Measurements from ENCODE around the gene NECAP2.

Gene NECAP2, protein sequence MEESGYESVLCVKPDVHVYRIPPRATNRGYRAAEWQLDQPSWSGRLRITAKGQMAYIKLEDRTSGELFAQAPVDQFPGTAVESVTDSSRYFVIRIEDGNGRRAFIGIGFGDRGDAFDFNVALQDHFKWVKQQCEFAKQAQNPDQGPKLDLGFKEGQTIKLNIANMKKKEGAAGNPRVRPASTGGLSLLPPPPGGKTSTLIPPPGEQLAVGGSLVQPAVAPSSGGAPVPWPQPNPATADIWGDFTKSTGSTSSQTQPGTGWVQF

DNA sequence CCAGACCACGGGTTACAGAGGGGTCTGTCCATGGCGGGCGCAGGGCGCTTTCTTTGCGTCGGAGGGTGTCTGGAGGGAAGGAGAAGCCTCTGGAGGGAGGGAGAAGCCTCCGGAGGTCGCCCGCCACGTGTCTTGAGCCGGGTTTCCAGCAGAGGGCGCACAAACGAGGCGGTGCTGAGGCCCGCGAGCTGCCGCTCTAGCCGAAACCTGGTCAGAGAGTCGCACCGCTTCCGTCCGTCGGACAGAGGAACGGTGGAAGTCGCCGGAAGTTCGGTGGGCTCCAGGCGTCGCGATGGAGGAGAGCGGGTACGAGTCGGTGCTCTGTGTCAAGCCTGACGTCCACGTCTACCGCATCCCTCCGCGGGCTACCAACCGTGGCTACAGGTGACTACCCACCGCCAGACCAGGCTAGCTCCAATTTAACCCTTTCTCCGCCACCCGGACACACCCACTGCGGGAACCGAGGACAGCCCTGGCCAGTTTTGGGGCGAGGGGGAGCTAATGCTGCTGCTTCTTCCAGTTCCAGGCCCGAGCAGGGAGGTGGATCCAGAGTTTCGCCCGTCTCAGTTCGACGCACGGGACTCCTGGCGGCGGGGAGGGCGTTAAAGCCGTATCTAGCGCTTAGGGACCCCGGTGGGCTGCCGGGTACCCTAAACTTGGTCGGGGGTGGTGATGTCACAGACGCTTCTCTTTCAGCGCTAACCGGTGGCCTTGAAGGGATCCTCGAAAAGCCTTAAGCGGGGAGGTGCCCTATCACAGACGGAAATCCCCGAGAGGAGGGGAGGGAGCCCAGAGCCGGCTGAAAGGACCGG is at the start of gene NECAP2:
Gene NECAP2, plus strand, starts transcription at position 255 of the 812 bp plus-strand sequence. Its CDS starts 38 bp downstream, at position 293.
- DNase-seq (ENCODE audit: low read depth), result peak; percentile 88

DNA sequence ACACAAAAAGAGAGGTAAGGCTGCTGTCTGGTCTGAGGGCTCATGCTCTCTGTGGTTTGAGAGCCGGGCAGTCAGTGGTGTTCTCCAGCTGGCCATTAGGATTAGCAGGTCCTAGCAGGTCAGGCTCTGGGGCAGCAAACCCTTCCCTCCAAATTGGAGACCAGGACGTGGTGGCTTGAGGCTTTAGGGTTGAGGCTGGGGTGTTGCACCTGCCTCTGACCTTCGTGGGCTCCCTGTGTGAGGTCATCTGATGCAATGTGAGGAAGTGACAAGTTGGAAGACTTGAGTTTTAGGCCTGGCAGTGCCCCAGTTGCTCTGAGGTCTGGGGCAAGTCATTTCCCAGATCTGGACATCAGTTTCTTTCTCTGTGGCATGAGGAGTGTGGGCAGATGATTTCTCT is 49.1 kb upstream of the NECAP2 start:
- DNase-seq (ENCODE audit: low read depth), result no peak

DNA sequence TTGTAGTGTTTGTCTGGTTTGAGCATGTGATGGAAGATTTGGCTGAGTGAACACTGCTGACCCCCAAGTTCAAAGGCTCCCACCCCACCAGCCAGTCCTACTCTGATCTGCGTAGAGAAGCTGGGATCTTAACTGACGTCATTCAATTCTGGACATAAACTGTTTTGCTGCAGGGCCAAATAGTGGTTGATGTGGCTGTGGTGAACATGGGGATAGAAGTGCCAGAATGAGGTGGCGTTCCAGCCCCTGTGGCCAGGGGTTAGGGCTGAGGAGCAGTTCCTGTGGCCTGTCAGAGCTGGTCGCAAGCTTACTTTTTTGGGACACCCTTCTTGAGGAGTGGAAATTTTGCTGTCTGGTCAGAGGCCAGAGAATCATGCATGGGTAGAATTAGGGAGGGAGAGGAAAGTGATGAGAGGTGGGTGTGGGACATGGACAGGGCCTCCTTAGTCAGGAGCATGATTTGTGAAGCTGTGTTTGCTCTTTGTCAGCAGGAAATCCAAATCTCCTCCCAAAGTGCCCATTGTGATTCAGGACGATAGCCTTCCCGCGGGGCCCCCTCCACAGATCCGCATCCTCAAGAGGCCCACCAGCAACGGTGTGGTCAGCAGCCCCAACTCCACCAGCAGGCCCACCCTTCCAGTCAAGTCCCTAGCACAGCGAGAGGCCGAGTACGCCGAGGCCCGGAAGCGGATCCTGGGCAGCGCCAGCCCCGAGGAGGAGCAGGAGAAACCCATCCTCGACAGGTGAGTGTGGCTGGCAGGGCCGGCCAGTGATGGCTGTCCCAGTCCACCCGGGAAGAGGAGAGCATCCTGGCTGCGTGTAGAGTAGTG is 47.6 kb upstream of the NECAP2 start:
- DNase-seq (ENCODE audit: low read depth), result no peak

DNA sequence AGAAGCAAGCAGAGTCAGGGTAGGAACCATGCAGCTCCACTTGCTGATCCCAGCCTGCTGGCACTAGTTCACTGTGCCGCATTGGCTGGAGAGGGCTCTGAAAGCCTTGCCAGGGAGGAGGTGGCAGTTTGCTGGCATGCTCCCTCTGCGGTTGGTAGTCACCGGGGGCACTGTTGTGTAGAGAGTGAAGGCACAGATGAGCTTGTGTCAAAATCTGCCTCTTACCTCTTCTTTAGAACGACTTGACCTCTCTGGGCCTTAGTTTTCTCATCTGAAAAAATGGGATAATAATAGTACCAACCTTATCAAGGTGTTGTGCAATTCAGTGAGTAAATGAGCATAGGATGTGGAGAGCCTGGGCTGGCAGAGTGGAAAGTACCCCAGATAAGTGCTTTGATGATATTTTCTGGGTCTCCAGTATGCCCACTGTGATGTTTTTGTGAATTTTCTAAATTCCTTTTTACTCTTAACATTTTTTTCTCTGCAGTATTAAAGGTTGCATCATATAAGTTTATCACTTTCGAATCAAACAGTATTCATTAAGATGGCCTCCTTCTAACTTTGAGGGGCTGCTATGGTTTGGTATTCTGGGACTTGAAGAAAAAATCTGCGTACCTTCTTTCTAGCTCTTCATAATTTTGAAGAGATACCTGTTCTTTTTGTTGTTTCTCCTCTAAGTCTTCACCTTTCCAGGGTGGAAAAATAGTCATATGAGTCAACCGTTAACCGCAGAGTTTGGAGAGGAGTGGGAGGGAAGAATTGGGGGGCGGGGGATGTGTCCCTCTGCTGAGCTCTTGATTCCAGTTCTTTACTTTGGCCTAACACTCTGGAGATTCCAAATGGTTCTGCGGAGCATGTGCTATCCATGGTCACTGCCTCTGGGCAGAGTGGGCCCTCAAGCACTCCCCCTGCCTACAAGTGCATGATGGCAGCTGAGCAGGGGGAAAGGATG is 46.7 kb upstream of the NECAP2 start:
- no peak for DNase-seq (ENCODE audit: low read depth)

DNA sequence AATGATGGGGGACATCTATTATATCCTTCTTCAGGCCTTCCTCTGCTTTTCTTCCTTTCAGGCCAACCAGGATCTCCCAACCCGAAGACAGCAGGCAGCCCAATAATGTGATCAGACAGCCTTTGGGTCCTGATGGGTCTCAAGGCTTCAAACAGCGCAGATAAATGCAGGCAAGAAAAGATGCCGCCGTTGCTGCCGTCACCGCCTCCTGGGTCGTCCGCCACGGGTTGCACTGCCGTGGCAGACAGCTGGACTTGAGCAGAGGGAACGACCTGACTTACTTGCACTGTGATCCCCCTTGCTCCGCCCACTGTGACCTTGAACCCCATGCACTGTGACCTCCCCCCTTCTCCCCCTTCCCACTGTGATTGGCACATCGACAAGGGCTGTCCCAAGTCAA is 45.5 kb upstream of the NECAP2 start:
- DNase-seq (ENCODE audit: low read depth), result no peak

DNA sequence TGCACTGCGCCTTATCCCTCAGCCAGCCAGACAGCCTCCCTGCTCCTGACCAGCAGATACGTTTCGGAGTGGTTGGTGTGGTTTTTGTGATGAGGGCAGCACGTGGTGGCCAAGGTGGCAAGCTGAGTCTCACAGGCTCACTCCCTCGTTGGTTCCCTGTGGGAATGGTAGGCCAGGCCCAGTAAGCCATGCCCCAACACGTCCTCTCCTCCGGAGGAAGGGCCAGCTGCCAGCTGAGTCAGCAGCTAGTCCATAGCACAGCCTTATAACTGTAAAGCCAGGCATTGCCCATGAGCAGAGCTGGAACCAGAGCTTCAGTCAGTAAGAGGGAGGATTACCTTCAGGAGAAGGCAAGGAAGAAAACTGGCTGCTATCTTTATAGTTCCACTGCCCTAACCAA is 43.9 kb upstream of the NECAP2 start:
- no peak for DNase-seq (ENCODE audit: low read depth)

DNA sequence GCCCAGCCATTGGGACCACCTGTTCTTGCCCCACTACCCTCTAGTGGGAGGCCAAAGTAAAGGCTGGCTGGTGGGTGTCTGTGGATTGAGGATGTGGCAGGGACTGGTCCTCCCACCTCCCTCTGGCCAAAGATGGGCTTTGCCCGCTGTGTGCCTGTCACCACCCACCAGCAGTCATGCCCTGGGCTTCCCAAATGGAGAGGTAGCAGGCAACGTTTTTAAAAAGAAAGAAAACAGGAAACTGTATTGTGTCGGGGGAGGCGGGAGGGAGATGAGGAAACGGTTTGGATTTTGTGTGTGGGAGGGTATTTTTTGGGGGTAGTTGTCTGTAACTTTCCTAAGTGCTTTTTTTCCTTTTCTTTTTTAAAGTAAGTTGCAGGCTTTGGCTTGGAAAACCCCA is 43.4 kb upstream of the NECAP2 start:
- no peak for DNase-seq (ENCODE audit: low read depth)

DNA sequence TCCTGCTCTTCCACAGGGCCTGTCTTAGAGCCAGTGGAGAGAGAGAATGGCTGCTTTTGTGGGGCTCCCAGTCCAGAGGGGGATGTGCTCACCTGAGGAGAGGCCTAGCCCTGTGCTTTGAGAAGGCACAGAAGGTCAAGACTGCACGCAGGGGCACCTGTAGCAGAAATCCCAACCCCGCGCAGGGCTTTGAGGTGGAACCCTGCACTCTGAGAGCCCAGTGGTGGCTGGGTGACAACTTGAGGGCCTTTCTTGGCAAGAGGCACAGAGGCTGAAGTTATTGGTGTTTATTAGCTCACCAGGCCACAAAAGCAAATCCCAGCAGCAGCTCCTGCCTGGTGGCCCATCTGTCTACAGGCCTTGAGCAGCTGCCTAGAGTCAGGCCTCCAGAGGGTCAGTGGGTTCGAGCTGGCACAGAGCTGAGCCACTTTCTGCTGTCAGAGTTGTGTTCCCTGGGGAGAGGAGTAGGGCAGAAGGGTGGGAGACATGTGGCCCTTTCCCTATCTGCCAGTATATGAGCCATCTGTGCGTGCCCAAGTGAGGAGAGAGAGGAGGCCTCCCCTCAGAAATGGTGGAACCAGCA is 42.1 kb upstream of the NECAP2 start:
- no peak for DNase-seq (ENCODE audit: low read depth)

DNA sequence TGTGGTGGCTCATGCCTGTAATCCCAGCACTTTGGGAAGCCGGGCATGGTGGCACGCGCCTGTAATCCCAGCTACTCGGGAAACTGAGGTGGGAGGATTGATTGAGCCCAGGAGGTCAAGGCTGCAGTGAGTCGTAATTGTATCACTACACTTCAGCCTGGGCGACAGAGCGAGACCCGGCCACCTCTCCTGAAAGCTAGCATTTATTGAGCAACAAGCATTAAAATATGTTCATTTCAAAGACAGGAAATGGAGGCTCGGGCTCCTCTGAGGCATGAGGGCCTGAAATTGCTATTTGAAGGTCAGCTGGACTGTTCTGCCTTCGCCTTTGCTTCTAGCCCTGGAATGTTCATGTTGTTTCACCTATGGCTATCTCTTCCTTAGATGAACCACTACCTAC is 37.8 kb upstream of the NECAP2 start:
- no peak for DNase-seq (ENCODE audit: low read depth)

DNA sequence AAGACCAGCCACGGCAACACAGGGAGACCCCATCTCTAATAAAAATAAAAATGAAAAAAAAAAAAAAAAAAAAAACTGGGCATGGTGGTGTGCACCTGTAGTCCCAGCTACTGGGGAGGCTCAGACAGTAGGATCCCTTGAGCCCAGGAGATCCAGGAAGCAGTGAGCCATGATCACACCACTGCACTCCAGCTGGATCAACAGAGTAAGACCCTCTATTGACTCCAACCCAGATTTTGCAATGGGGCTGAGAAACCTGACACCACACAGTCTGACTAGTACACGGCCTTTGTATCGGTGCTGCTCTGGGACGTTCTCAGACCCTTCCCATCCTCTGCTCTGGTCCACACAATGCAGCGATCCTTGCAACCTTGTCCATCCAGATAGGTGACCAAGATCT is 35.1 kb upstream of the NECAP2 start:
- no peak for DNase-seq (ENCODE audit: low read depth)

DNA sequence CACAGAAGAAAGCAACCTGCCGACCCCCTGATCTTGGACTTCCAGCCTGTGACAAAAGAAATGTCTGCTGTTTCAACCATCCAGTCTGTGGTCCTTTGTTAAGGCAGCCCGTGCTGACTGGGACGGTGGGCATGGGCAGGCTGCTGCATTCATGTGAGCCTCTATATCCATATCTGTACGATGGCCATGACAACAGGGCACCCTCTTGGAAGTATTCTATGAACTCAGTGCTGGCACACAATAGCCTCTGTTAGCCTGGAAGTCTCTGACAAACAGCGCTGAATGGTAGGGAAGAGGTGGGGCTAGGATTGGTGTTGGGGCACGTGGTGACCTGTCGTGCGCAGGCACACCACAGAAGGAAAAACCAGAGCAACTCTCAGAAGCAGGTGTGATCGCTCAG is 33.7 kb upstream of the NECAP2 start:
- DNase-seq (ENCODE audit: low read depth), result no peak

DNA sequence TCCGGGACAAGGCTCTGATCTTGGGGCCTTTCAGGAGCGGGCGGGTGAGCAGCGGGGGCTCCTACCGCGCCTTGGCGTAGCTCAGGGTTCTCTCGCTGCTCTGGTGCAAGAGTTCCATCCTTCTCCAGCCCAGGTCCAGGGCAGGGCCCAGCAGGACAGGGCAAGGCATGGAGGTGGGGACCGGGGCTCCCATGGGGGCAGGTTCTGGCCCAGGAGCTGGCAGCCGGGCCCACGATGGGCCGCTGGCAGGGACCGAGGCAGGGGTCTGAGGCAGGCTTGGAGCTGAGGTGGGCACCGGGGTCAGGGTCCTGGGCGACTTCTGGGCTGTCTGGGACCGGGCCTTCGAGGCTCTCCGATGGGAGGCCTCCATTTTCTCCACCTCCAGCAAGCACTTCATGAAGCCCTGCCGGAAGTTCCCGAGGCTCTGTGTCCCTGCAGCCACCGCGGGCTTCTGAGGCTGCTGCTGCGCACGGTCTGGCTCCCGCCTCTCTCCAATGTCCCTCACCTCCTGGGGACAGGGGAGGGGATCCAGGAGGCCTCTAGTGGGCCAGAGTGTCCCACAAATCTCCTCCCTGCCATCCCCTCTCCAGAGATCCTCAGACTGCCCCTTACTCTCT is 30.9 kb upstream of the NECAP2 start:
- DNase-seq (ENCODE audit: low read depth), result no peak

DNA sequence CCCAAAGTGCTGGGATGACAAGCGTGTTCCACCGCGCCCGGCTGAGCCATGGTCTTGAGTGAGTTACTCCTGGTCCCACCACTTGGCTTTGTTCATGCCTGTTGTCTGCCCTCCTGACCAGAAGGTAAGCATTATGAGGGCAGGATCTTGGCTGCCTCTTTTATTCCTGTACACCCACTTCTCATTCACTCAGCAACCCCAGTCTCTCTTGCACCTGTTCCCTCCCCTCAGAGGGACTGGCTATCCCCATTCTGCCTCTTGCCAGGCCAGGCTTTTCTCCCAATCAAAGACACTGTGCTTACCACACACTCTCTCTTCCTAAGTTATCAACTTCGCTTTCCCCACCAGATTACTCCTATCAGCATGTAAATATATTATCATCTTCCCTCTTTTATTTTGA is 29.7 kb upstream of the NECAP2 start:
- no peak for DNase-seq (ENCODE audit: low read depth)

DNA sequence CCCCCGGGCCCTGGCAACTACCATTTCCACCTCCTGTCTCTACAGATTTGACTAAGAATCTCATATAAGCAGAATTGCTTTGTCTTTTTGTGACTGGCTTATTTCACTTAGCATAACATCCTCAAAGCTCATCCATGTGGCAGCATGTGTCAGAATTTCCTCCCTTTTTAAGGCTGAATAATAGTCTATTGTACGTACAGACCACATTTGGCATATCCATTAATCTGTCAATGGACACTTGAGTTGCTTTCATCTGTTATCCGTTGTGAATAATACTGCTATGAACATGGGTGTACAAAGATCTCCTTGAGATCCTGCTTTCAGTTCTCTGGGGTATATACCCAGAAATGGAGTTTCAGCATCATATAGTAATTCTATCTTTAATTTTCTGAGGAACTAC is 27.3 kb upstream of the NECAP2 start:
- no peak for DNase-seq (ENCODE audit: low read depth)

DNA sequence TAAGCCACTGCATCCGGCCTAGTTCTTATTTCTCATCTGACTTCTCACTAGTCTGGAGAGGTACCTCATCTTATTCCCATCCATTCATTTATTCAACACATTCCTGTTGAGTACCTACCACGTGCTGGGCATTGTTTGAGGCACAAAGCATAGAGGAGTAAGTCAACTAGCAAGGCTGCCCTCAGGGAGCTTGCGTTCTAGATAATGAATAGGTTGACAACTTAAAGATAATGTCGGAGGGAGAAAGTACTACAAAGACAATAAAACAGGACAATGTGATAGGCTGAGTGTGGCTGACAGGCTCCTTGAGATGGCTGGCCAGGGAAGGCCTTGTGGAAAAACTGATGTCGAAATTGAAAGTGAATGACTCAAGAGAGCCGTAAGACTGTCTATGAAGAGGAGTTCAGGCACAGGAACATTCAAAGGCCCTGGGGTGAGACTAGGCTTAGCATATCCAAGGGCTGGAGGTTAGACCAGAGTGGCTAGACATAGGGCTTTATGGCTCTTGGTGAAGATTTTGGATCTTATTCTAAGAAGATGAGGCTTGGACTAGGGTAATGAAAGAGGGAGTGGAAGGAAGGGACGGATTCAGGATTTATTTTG is 21.6 kb upstream of the NECAP2 start:
- no peak for DNase-seq (ENCODE audit: low read depth)

DNA sequence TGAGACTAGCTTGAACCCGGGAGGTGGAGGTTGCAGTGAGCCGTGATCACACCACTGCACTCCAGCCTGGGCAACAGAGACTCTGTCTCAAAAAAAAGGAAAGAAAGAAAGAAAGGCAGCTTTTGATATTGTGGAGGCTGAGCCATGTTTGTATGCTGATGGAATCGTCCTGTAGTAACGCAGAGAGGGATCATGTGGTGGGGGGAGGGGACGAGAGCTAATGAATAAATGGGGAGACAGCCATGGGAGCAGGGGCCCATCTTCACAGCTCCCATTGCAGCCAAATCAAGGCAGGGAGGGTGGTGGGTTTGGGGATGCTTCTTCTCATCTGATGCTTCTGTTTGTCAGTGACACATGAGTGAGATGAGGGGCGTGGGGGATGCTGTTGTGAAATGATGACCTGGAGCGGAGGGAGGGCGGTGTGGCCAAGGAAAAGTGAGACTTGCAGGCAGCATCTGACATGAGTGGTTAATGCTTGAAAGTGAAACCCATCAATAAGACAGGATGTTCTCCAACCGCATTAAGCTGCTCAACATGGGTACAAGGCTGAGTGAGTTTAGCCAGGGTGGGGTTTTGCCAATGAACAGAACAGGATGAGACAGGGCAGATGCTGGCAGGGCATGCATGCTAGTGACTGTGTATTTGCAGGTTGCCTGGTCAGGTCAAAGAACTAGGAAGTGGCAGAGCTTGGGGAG is 20.0 kb upstream of the NECAP2 start:
- peak; percentile 37 for DNase-seq (ENCODE audit: low read depth)

DNA sequence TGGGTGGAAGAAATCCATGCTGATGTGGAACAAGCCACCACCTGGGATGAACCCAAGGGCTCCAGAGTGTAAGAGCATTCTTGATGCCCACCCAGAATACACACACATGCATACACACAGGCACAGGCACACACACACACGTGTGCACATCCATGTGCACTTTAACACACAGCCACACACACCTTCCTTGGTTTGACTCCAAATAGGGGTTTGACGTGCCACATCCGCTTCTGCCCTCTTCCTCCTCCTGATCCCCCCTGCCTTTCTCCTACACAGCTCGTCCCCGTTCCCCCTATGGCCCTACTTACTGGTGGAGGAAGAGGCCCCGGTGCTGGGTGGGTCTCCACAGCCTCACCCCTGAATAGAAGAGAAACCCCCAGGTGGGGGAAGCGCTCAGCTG is 19.3 kb upstream of the NECAP2 start:
- DNase-seq (ENCODE audit: low read depth), result no peak

DNA sequence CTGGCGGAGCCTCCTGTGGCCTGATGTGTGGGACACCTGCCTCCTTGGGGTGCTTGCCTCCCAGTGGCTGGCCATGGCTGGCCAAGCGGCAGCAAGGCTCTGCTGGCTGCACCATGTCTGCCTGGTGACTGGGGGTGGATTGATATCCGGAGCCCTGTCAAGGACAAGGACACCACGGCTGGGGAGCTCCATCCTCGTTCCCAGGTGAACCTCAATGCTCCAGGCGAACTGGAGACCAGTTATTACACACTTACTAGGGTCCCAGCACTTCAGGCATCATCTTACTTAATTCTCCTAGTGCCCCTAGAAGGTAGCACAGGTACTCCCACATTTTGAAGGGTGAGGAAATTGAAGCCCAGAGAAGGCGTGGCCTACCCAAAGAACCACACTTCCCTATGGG is 18.5 kb upstream of the NECAP2 start:
- DNase-seq (ENCODE audit: low read depth), result no peak

DNA sequence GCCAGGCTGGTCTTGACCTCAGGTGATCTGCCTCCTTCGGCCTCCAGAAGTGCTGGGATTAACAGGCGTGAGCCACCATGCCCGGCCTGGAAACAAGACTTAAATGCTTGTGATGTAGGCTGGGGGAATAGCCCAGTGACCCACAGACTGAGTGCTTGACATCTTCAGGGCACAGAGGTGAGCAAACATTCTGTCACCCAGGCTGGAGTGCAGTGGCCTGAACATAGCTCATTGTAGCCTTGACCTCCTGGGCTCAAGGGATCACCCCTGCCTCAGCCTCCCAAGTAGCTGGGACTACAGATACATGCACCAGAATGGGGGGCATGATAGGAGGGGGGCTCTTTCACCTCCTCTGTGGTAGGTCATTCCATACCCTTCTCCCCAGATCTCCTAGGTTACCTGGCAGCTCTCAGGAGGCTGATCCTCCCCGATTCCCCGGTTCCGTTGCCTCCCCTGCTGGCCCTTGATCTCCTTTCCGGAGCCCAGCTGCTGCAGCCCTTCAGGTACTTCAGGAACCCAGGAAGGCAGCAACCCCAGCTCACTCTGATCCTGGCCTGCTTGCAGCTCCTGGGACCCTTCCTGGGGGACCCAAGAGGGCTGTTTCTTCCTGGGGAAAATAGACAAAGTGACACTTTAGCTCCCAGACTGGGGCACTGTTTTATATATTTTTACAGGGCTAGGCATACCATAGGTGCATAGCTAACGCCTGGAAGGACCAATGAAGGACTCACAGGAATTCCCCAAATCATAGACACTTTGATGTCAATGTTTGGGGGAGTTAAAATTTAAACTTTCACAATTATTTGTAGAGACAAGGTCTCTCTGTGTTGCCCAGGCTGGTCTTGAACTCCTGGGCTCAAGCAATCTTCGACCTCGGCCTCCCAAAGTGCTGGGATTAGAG is 15.1 kb upstream of the NECAP2 start:
- DNase-seq (ENCODE audit: low read depth), result no peak

Data from activated T-helper 1 cell treated with Interleukin-2 at 50 U/mL for 16 hours (primary cell).